ENCODE measurements around the gene IL17C.

- TF ChIP-seq EZH2 (IDR thresholded peaks at IDR 0.05; ENCODE audit: borderline replicate concordance, insufficient read depth, low read depth, low read length, poor library complexity, severe bottlenecking) (no peak), CTCF (IDR thresholded peaks at IDR 0.05) (no peak)
These were observed 36.3 kb upstream of the IL17C start for GRCh38 chr16:88602091-88602490.

Data from B cell (primary cell).